ENCODE data around the gene CTXN2.

Gene CTXN2

DNA sequence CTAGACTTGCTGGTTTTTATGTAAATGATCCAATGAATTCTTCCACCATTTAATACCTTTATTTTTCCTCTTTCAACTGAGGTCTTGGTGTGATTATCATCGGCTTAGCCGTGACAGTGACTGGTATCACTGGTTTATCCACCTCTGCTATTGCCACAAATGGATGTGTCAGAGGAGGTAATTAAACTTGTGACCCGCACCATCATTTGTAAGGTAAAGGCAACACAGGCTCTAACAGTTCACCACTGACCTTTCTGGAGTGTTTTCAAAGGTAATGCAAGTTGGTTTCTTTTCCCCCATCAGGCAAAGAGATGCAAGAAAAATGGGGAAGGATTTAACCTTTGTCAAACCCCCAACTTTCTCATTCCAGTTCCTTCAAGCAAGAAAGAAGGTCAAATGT, 34.3 kb downstream of the CTXN2 start:
- no peak for FAIRE-seq

DNA sequence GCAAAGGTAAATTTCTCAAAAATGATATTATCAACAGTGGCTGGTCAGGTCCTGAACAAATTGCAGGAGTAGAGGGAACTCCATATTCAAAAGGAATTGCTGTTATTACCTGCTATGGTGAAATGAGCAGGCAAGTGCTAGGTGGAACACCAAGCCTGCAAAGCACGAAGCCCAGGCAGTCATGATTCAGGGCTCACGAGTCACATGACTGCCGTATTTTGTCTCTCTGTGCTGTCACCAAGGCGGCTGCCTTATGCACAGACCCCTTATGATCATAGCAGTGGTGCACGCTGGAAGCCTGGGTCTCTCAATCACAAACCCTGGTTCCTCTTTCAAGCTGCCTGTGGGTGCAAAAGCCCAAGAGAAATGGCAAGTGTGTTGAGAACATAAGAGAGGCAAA, 39.0 kb downstream of the CTXN2 start:
- no peak for FAIRE-seq

DNA sequence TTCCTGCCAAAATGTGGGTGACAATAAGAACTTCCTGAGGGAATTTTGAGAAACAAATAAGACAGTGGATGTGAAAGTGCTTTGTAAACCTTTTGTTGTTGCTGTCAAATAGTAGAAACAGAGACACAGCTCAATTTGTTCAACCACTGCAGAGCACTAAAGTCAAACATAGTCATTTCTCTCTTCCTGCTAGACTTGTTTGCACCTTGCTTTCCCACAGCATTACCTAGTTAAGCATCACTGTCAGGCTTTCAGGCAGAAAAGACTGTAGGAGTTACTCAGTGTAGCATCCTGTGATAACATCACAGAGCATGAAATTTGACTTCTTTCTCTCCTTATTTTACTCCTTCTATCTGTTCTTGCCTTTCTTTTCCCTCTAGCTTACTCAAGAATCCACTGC, 41.8 kb downstream of the CTXN2 start:
- FAIRE-seq, result no peak

DNA sequence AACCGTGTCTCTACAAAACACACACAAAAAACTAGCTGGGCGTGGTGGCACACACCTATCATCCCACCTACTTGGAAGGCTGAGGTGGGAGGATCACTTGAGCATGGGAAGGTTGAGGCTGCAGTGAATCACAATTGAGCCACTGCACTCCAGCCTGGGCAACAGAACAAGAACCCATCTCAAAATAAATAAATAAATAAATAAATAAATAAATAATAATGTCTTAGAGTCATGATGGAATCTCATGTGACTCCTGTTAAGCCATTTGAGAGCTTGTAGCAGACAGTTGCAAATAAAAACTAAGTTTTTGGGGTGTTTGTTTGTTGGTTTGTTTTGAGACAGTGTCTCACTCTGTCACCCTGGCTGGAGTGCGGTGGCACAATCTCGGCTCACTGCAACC, 47.9 kb downstream of the CTXN2 start:
- FAIRE-seq, result no peak

DNA sequence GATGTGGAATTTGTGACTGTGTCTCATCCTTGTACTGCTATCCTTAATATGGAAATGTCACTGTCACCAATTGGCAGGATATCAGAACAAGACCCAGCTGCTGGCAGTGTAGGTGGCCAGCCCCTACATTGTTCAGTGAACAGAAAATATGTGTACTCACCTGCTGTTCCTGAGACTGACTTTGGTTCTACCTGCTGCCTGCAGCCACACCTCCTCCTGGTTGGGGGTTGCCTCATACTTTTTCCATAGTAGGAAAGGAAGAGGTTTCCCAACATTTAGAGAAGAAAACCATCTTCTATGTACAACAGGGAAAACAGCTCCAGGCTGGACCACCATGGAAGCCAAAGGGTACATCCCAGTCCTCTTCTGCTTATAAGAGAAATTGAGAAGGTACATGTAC, 50.5 kb downstream of the CTXN2 start:
- no peak for FAIRE-seq

DNA sequence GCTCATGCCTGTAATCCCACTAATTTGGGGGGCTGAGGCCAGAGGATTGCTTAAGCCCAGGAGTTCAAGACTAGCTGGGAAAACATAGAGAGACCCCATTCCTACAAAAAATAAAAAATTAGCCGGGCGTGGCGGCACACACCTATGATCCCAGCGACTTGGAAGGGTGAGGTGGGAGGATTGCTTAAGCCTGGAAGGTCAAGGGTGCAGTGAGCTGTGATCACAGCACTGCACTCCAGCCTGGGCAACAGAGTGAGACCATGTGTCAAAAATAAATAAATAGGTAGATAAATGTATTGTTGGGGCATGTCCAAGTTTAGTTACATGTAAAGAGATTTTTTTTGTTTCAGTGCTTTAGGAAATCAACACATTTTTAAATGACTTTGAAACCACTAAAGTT, 51.1 kb downstream of the CTXN2 start:
- no peak for FAIRE-seq

DNA sequence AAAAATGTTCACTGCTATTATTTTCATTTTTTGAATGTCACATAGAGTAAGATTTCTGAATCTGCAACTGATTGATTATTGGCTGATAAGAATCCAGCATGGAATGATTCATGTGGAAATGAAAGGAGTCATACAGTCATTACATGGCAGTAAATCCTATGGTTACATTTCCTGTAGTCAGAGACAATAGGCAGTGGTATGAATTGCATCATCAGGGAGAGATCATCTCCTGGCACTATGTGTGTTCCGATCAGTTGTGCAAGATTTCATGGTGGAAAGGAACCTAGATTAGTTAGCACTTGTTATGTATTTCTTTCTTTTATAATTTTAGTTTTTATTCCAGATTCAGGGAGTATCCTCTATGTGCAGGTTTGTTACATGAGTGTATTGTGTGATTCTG, 53.5 kb downstream of the CTXN2 start:
- FAIRE-seq, result no peak

DNA sequence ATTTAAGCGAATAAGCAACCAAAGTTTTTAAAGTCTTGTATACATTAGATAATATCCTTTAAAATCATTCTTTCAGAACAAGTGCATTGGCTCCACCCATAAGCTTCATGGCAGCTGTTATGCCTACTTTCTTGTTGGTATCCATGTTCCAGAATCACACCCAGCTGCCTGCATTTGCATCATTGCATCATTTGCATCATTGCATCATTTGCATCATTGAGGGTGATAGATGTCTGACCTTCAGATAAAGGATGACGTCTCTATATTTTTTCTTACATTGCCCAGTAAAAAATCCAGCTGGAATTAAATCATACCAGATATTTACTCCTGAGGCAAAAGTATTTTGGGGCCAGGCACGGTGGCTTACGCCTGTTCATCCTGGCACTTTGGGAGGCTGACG, 56.9 kb downstream of the CTXN2 start:
- FAIRE-seq, result no peak

DNA sequence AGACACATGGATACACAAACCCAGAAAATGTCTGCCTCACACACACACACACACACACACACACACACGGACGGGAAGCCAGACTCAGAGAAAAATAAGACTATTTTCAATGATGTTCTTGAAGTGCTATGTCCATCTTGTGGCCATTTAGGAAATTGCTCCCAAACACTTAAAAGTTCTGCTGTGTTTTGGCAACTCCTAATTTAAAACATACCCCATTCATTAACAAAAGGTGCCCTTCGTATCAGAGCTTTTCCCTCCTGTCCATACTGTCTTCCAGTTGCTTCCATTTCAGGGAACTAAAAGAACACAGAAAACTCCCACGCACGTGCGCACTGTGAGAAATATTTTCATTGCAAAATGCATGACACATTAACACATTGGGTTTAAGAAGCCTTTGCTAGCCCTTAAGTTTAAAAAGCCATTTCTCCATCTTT, 59.2 kb downstream of the CTXN2 start:
- FAIRE-seq, result no peak

DNA sequence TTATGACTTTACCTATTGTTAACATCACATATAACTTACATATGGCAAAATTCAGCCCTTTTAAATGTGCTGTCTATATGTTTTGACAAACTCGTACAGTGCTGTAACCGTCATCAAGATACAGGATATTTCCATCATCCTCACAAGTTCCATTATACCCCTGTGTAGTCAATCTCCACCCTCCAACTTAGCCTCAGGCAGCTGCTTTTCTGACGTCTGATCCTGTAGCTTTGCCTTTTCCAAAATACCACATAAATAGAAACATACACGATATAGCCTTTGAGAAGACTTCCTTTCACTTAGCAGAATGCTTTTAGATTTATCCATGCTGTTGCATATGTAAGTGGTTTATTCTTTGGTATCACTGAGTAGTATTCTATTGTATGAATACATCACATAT, 61.7 kb downstream of the CTXN2 start:
- no peak for FAIRE-seq
